Transverse colon (tissue), 4 donors: Measurements from ENCODE around the gene ACTRT2.

Experiments
- EP300 ChIP-seq: sonication (generic); formaldehyde crosslinking; IDR thresholded peaks from one replicate; pipeline ENCODE4 v1.6.1; 2017; ENCODE audit warnings: antibody characterized with exemption, low read depth
- POLR2AphosphoS5 ChIP-seq, 3 donors: sonication (generic); formaldehyde crosslinking; IDR thresholded peaks; one replicate each; pipeline ENCODE4 v1.6.1; 2016; ENCODE audit warnings: antibody characterized with exemption in 3 of 3
- TF ChIP-seq, protein P1 (sequence below), 5 experiments: fragments of 200-600 bp in 3 of 5; fragments of 450-650 bp in 2 of 5; sonication (generic) in 3 of 5; IDR thresholded peaks; 1 replicate in 2 of 5; 2 replicates in 3 of 5; pipeline ENCODE4 v1.5.1; 2016 to 2017; ENCODE audit warnings: antibody characterized with exemption in 5 of 5, inconsistent platforms in 3 of 5, mild to moderate bottlenecking in 2 of 5, moderate library complexity in 1 of 5

DNA sequence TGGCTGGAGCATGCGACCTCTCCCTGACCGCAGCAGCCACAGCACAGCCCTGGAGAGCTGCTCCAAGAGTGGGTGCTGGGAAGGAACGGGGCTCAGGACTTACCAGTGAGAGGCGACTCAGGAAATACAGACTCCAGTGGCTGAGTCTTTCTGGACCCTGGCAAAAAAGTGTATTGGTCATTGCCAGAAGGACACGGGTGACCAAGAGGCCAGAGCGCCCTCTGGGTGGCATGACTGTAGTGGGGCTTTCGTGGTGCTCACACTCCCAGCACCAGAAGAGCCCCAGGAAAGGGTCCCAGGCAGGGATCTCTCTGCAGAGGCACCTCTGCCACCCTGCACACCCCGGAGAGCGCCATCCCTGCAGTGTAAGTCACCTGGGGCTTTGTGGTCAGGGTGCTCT is 38.9 kb downstream of the ACTRT2 start:
- TF ChIP-seq EP300 (no peak), POLR2AphosphoS5 (IDR thresholded peaks at IDR 0.05) (no peak)
- TF ChIP-seq, protein P1, sequence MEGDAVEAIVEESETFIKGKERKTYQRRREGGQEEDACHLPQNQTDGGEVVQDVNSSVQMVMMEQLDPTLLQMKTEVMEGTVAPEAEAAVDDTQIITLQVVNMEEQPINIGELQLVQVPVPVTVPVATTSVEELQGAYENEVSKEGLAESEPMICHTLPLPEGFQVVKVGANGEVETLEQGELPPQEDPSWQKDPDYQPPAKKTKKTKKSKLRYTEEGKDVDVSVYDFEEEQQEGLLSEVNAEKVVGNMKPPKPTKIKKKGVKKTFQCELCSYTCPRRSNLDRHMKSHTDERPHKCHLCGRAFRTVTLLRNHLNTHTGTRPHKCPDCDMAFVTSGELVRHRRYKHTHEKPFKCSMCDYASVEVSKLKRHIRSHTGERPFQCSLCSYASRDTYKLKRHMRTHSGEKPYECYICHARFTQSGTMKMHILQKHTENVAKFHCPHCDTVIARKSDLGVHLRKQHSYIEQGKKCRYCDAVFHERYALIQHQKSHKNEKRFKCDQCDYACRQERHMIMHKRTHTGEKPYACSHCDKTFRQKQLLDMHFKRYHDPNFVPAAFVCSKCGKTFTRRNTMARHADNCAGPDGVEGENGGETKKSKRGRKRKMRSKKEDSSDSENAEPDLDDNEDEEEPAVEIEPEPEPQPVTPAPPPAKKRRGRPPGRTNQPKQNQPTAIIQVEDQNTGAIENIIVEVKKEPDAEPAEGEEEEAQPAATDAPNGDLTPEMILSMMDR (IDR thresholded peaks at IDR 0.05): no peak
